K562 (cell line): ENCODE data around the gene DDX41. TPM values are rescaled to one million over a fixed set of nuclear protein-coding genes. Genes with fewer than 3 reads are reported as not detected.
A peak's percentile ranks its signal among the peaks of the same experiment; 100 is the strongest.

ENCODE experiments used
- ATAC-seq: fragments of 200-7000 bp; cut with Tn5 transposase; 3 replicates; pipeline ENCODE4 v1.9.1; 2020; ENCODE audit warnings: moderate library complexity
- BruUV-seq: library from RNA; stranded (reverse); fragments of 400-500 nt; replicated peaks from 2 replicates; lab custom pipeline; 2021; lab: Mats Ljungman, UMichigan
- CTCF ChIA-PET: fragments of 300-600 bp; formaldehyde crosslinking; extraction: SDS; loops from one replicate; lab custom pipeline; 2021; ENCODE audit warnings: low intra/inter-chr PET ratio; lab: Yijun Ruan, JAX
- POLR2A ChIA-PET: fragments of 300-600, 350-650 bp; sonication (Branson Sonifier 250); formaldehyde crosslinking; extraction: SDS; loops from one replicate; lab custom pipeline; 2021; ENCODE audit warnings: antibody characterized with exemption, inconsistent platforms; lab: Yijun Ruan, JAX
- DNase-seq, 4 experiments: peaks; one replicate each; pipeline versions ENCODE4 v3.0.0 to v3.0.0-alpha.2; 2011 to 2018; ENCODE audit warnings: low spot score in 3 of 4, mixed read lengths in 3 of 4; ENCODE audit errors: extremely low read depth in 1 of 4
- FAIRE-seq: peaks from 2 replicates; lab custom pipeline; 2011; peaks lifted over from hg19 to GRCh38; lab: Jason Lieb, UNC
- H2AFZ ChIP-seq: 2 replicates; pipeline ENCODE4 v1.6.0; 2011; ENCODE audit warnings: low read depth, low read length, control low read depth, inconsistent platforms
- H3K27ac ChIP-seq: fragments of 200-600 bp; 3 replicates; pipeline ENCODE4 v1.8.0; 2011; ENCODE audit warnings: low read depth, mild to moderate bottlenecking, control low read depth, inconsistent platforms, low read length, moderate library complexity, mixed read lengths; ENCODE audit errors: extremely low read depth
- H3K27me3 ChIP-seq, 2 experiments: fragments of 300-600 bp in 1 of 2; 2 replicates in 1 of 2; 3 replicates in 1 of 2; pipeline versions ENCODE4 v1.6.0 to v1.8.0; 2011; ENCODE audit warnings: inconsistent platforms in 2 of 2, low read length in 2 of 2, mild to moderate bottlenecking in 1 of 2, mixed read lengths in 1 of 2, moderate library complexity in 1 of 2; ENCODE audit not compliant: control insufficient read depth in 2 of 2, insufficient read depth in 2 of 2
- H3K36me3 ChIP-seq: fragments of 300-600 bp; 3 replicates; pipeline ENCODE4 v1.8.0; 2011; ENCODE audit warnings: mild to moderate bottlenecking, low read length, inconsistent platforms; ENCODE audit not compliant: control insufficient read depth, insufficient read depth
- H3K4me1 ChIP-seq, 2 experiments: fragments of 200-600 bp in 1 of 2; replicated peaks in 1 of 2; 2 replicates in 1 of 2; 3 replicates in 1 of 2; pipeline versions ENCODE4 v1.5.1 to v1.8.0; 2011; ENCODE audit warnings: inconsistent platforms in 2 of 2, low read length in 2 of 2, mild to moderate bottlenecking in 1 of 2, mixed read lengths in 1 of 2, moderate library complexity in 1 of 2; ENCODE audit not compliant: control insufficient read depth in 2 of 2, insufficient read depth in 2 of 2
- H3K4me2 ChIP-seq: 2 replicates; pipeline ENCODE4 v1.6.1; 2011; ENCODE audit warnings: low read length, control low read depth, inconsistent platforms, mixed read lengths; ENCODE audit not compliant: insufficient read depth
- H3K4me3 ChIP-seq: fragments of 200-600 bp; sonication (generic), shearing (Covaris generic); 2 replicates; pipeline ENCODE4 v1.5.1; 2016; ENCODE audit warnings: control low read depth, inconsistent platforms
- H3K79me2 ChIP-seq: fragments of 200-600 bp; 3 replicates; pipeline ENCODE4 v1.8.0; 2011; ENCODE audit warnings: low read length, inconsistent platforms; ENCODE audit not compliant: control insufficient read depth, insufficient read depth
- H3K9ac ChIP-seq, 2 experiments: 2 replicates each; pipeline versions ENCODE4 v1.6.0 to v1.6.1; 2011; ENCODE audit warnings: low read depth in 2 of 2, low read length in 2 of 2, control low read depth in 1 of 2, inconsistent platforms in 1 of 2, mild to moderate bottlenecking in 1 of 2, mixed read lengths in 1 of 2; ENCODE audit not compliant: insufficient read depth in 1 of 2
- H3K9me1 ChIP-seq: one replicate; pipeline ENCODE4 v1.6.0; 2011; ENCODE audit warnings: inconsistent platforms, mild to moderate bottlenecking, low read length, moderate library complexity; ENCODE audit not compliant: control insufficient read depth, insufficient read depth
- H3K9me3 ChIP-seq: replicated peaks from 2 replicates; pipeline ENCODE4 v1.5.1; 2011; ENCODE audit warnings: low read depth, low read length, inconsistent platforms; ENCODE audit not compliant: control insufficient read depth, insufficient read depth
- H4K20me1 ChIP-seq: replicated peaks from 2 replicates; pipeline ENCODE4 v1.6.1; 2011; ENCODE audit warnings: low read length, inconsistent platforms, mixed read lengths; ENCODE audit not compliant: control insufficient read depth, insufficient read depth
- CBFA2T2 ChIP-seq: fragments of 450-650 bp; conservative IDR thresholded peaks from 2 replicates; pipeline ENCODE4 v1.6.1; 2017; ENCODE audit warnings: mild to moderate bottlenecking
- CHD1 ChIP-seq: fragments of 200-600 bp; sonication (generic); IDR thresholded peaks from one replicate; pipeline ENCODE4 v1.6.1; 2012; ENCODE audit warnings: mild to moderate bottlenecking, moderate library complexity, low read length, inconsistent platforms
- GATA2 ChIP-seq: sonication (generic); formaldehyde crosslinking; IDR thresholded peaks from 2 replicates; pipeline ENCODE4 v1.4.0; 2020; ENCODE audit warnings: mild to moderate bottlenecking, missing genetic modification reagents
- MTA3 ChIP-seq: fragments of 450-650 bp; formaldehyde crosslinking; IDR thresholded peaks from 2 replicates; pipeline ENCODE4 v1.6.1; 2017; ENCODE audit warnings: mild to moderate bottlenecking, borderline replicate concordance
- OTX1 ChIP-seq: fragments of 450-650 bp; formaldehyde crosslinking; IDR thresholded peaks from 2 replicates; pipeline ENCODE4 v1.4.0; 2022; ENCODE audit warnings: mild to moderate bottlenecking
- POLR2G ChIP-seq: fragments of 200-400 bp; formaldehyde crosslinking; IDR thresholded peaks from 2 replicates; pipeline ENCODE4 v1.6.1; 2017; ENCODE audit warnings: low read depth, mild to moderate bottlenecking, antibody characterized with exemption, low read length, moderate library complexity
- RBFOX2 ChIP-seq: fragments of 200-400 bp; formaldehyde crosslinking; IDR thresholded peaks from 2 replicates; pipeline ENCODE4 v1.6.1; 2017; ENCODE audit warnings: low read depth, mild to moderate bottlenecking, low read length, moderate library complexity
- SNIP1 ChIP-seq: fragments of 450-650 bp; IDR thresholded peaks from 2 replicates; pipeline ENCODE4 v1.7.1; 2017; ENCODE audit warnings: low read depth, mild to moderate bottlenecking
- TCF3 ChIP-seq: sonication (generic); formaldehyde crosslinking; IDR thresholded peaks from 2 replicates; pipeline ENCODE4 v1.4.0; 2020; ENCODE audit warnings: mild to moderate bottlenecking, missing genetic modification reagents
- WGBS: fragments of 100-300 bp; shearing (Covaris generic); methylation state at CpG from one replicate; pipeline ENCODE4 v1.1.6; 2016; ENCODE audit warnings: low coverage, mixed read lengths; ENCODE audit not compliant: insufficient coverage; ENCODE audit errors: missing lambda C conversion rate; 5-methylcytosine and 5-hydroxymethylcytosine counted together
- in situ Hi-C: fragments of 300-500 bp; cut with MboI; formaldehyde crosslinking; loops from 4 replicates; pipeline ENCODE4 v1.15.0; 2018; ENCODE audit warnings: inconsistent platforms, mixed read lengths
- intact Hi-C: fragments of 100-400 bp; cut with micrococcal nuclease; formaldehyde crosslinking; loops from 2 replicates; pipeline ENCODE4 v1.14.2; 2022
- polyA plus RNA-seq, 8 experiments: library from polyadenylated mRNA; depleted of rRNA in 4 of 8; stranded (reverse) in 5 of 8; unstranded in 3 of 8; fragments of >200 nt; fragmentation: Nextera tagmentation in 2 of 8; fragmentation: Illumina TruSeq in 1 of 8; extraction: Ambion mirVana in 2 of 8; extraction: Trizol in 1 of 8; gene quantifications; 2 replicates each; pipeline versions ENCODE4 v1.2.1 to v1.2.3, GENCODE V29; 2011 to 2014; ENCODE audit warnings: inconsistent platforms in 1 of 8, missing spikeins in 1 of 8
- total RNA-seq, 7 experiments: library from RNA; depleted of rRNA in 6 of 7; stranded (reverse); fragments of >200 nt in 6 of 7; fragmentation: Illumina TruSeq in 2 of 7; extraction: Trizol in 2 of 7; gene quantifications; 2 replicates each; pipeline versions ENCODE4 v1.2.1 to v1.2.3, GENCODE V29; 2011 to 2021; ENCODE audit warnings: low replicate concordance in 1 of 7
- TF ChIP-seq, protein P1 (sequence below): fragments of 450-650 bp; IDR thresholded peaks from 2 replicates; pipeline ENCODE4 v1.6.1; 2018; ENCODE audit warnings: mild to moderate bottlenecking, low read depth; ENCODE audit not compliant: partially characterized antibody
- TF ChIP-seq, protein P2 (sequence below): sonication (generic); formaldehyde crosslinking; IDR thresholded peaks from 2 replicates; pipeline ENCODE4 v1.8.0; 2023; ENCODE audit warnings: mild to moderate bottlenecking, missing genetic modification reagents
- TF ChIP-seq, protein P3 (sequence below), 2 experiments: fragments of 450-650 bp; IDR thresholded peaks; 2 replicates each; pipeline ENCODE4 v1.6.1; 2016
- TF ChIP-seq, protein P4 (sequence below), 2 experiments: fragments of 150-350 bp in 1 of 2; IDR thresholded peaks; 2 replicates each; pipeline ENCODE4 v1.6.1; 2012 to 2016; ENCODE audit warnings: low read depth in 2 of 2, low read length in 2 of 2, mild to moderate bottlenecking in 1 of 2, moderate library complexity in 1 of 2

Gene DDX41
- total and polyA plus RNA-seq, 9 of the 15 experiments (the other 6 are each of a cell fraction or from before 2014, with no cell fraction given) = 38.2 to 284 (median 116) TPM

DNA sequence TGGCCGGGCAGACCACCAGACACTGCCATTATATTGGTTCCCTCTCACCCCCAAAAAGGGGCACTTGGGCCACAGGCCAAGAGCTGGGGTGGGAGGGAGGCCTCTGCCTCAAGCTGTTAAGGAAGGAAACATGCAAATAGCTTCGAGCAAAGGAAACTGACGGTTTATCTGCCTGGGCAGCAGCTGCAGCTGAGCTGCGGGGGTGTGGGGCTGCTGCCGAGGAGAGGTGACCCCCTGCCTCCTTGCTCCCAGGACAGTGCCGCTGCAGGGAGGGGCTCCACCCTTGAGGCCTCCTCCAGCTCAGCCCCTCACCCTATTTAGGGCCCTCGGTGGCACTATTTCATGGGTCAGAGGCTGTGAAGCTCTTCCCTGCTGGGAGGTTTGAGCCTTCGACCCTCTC is 7.9 kb downstream of the DDX41 start (continued):
- TF ChIP-seq RBFOX2 (peak; percentile 13), CHD1 (no peak), MTA3 (0 out of 2 replicates have a peak, but pooled peaks have one; percentile 29), CBFA2T2 (peak; percentile 86), GATA2 (0 out of 2 replicates have a peak, but pooled peaks have one; percentile 23)

DNA sequence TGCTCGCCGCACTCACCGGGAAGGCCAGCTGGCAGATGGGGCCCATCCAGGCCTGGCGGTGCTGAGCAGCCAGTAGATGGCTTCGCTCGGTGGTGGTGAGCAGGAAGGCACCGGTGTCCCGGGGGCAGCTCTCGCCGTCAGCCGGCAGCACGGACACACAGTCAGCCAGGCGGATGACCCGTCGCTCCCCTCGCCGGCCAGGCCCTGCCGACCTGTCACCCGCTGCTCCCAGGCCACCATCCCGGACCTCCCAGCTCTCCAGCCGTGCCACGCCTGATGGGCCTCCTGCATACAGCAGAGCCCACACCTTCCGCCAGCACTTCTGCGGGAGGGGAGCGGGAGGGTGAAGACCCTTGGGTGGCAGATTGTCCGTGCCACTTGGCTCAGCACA is 8.5 kb downstream of the DDX41 start:
- no peaks in the 10 kb centered on the region for H3K9me1 ChIP-seq
- H3K27me3 ChIP-seq = no peaks in the 10 kb centered on the region
- DNase-seq = no peak
- H3K4me3 ChIP-seq = no peak overlapping the region
- H4K20me1 ChIP-seq = no peaks in the 10 kb centered on the region
- intact Hi-C loops (no loop called here), in situ Hi-C loops (no loop called here)
- peak overlapping the region; percentile 80 for H3K27ac ChIP-seq
- peak overlapping the region; percentile 75 for H3K4me2 ChIP-seq
- H3K9me3 ChIP-seq = no peaks in the 10 kb centered on the region
- POLR2A ChIA-PET = interaction anchor here (0.6 to 4.5 kb wide), 7 partner anchors 9 to 26 kb away, joined by 3 to 26 read pairs (median 8); partner anchors contain the start of gene PDLIM7
- peaks cover 27 to 69% of the 10 kb centered on the region in 2 experiments for H3K4me1 ChIP-seq
- FAIRE-seq = no peak
- no TSS peak for BruUV-seq
- peak overlapping the region; percentile 66 to 89 for H3K9ac ChIP-seq
- peaks cover 55% of the 10 kb centered on the region for H3K36me3 ChIP-seq
- no peak overlapping the region for H2AFZ ChIP-seq
- H3K79me2 ChIP-seq = peaks cover 15% of the 10 kb centered on the region; the same call in 2 of the 3 replicates
- 90% methylated on average over 18 of the region's 26 CpGs for WGBS
- CTCF ChIA-PET = no interaction called here
- no peak for ATAC-seq
- TF ChIP-seq OTX1 (CRISPR knock-in tag) (no peak), SNIP1 (no peak), RBFOX2 (peak; percentile 58; the same call in 1 of the 2 replicates), TCF3 (no peak), POLR2G (0 out of 2 replicates have a peak, but pooled peaks have one; percentile 27)
- TF ChIP-seq, protein P1, sequence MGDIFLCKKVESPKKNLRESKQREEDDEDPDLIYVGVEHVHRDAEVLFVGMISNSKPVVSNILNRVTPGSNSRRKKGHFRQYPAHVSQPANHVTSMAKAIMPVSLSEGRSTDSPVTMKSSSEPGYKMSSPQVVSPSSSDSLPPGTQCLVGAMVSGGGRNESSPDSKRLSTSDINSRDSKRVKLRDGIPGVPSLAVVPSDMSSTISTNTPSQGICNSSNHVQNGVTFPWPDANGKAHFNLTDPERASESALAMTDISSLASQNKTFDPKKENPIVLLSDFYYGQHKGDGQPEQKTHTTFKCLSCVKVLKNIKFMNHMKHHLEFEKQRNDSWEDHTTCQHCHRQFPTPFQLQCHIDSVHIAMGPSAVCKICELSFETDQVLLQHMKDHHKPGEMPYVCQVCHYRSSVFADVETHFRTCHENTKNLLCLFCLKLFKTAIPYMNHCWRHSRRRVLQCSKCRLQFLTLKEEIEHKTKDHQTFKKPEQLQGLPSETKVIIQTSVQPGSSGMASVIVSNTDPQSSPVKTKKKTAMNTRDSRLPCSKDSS = no peak
- TF ChIP-seq, protein P2, sequence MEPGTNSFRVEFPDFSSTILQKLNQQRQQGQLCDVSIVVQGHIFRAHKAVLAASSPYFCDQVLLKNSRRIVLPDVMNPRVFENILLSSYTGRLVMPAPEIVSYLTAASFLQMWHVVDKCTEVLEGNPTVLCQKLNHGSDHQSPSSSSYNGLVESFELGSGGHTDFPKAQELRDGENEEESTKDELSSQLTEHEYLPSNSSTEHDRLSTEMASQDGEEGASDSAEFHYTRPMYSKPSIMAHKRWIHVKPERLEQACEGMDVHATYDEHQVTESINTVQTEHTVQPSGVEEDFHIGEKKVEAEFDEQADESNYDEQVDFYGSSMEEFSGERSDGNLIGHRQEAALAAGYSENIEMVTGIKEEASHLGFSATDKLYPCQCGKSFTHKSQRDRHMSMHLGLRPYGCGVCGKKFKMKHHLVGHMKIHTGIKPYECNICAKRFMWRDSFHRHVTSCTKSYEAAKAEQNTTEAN (CRISPR knock-in tag) = no peak
- TF ChIP-seq, protein P3, sequence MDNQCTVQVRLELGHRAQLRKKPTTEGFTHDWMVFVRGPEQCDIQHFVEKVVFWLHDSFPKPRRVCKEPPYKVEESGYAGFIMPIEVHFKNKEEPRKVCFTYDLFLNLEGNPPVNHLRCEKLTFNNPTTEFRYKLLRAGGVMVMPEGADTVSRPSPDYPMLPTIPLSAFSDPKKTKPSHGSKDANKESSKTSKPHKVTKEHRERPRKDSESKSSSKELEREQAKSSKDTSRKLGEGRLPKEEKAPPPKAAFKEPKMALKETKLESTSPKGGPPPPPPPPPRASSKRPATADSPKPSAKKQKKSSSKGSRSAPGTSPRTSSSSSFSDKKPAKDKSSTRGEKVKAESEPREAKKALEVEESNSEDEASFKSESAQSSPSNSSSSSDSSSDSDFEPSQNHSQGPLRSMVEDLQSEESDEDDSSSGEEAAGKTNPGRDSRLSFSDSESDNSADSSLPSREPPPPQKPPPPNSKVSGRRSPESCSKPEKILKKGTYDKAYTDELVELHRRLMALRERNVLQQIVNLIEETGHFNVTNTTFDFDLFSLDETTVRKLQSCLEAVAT (IDR thresholded peaks at IDR 0.05) = peak in 1 of 2 experiments; percentile 52; a peak in 1 of 4 replicates
- TF ChIP-seq, protein P4, sequence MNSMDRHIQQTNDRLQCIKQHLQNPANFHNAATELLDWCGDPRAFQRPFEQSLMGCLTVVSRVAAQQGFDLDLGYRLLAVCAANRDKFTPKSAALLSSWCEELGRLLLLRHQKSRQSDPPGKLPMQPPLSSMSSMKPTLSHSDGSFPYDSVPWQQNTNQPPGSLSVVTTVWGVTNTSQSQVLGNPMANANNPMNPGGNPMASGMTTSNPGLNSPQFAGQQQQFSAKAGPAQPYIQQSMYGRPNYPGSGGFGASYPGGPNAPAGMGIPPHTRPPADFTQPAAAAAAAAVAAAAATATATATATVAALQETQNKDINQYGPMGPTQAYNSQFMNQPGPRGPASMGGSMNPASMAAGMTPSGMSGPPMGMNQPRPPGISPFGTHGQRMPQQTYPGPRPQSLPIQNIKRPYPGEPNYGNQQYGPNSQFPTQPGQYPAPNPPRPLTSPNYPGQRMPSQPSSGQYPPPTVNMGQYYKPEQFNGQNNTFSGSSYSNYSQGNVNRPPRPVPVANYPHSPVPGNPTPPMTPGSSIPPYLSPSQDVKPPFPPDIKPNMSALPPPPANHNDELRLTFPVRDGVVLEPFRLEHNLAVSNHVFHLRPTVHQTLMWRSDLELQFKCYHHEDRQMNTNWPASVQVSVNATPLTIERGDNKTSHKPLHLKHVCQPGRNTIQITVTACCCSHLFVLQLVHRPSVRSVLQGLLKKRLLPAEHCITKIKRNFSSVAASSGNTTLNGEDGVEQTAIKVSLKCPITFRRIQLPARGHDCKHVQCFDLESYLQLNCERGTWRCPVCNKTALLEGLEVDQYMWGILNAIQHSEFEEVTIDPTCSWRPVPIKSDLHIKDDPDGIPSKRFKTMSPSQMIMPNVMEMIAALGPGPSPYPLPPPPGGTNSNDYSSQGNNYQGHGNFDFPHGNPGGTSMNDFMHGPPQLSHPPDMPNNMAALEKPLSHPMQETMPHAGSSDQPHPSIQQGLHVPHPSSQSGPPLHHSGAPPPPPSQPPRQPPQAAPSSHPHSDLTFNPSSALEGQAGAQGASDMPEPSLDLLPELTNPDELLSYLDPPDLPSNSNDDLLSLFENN (IDR thresholded peaks at IDR 0.05; ENCODE audit: low read depth in 2 of 2, low read length in 2 of 2) = no peak
